Stomach smooth muscle (tissue), 2 donors: ENCODE measurements around the gene SH3BP5.

Source experiments
- H3K27ac ChIP-seq: one replicate; pipeline ENCODE4 v1.7.0; 2013; ENCODE audit warnings: mild to moderate bottlenecking, low read length, inconsistent platforms
- H3K27me3 ChIP-seq, 2 donors: one replicate each; pipeline ENCODE4 v1.7.0; 2013; ENCODE audit warnings: low read length in 2 of 2; ENCODE audit not compliant: insufficient read depth in 2 of 2, control insufficient read depth in 1 of 2
- H3K36me3 ChIP-seq, 2 donors: one replicate each; pipeline ENCODE4 v1.7.0; 2013; ENCODE audit warnings: low read length in 2 of 2; ENCODE audit not compliant: control insufficient read depth in 2 of 2, insufficient read depth in 2 of 2
- H3K4me1 ChIP-seq: one replicate; pipeline ENCODE4 v1.7.0; 2013; ENCODE audit warnings: low read length; ENCODE audit not compliant: control insufficient read depth, insufficient read depth
- H3K4me3 ChIP-seq, 2 donors: one replicate each; pipeline ENCODE4 v1.7.0; 2013; ENCODE audit warnings: low read length in 2 of 2
- H3K9ac ChIP-seq, 2 donors: one replicate each; pipeline ENCODE4 v1.7.0; 2013; ENCODE audit warnings: low read length in 2 of 2, mild to moderate bottlenecking in 1 of 2
- H3K9me3 ChIP-seq, 2 donors: one replicate each; pipeline ENCODE4 v1.7.0; 2013; ENCODE audit warnings: low read length in 2 of 2; ENCODE audit not compliant: control insufficient read depth in 2 of 2
- donor health status: healthy.
- donor health status: Pancreatic carcinoma.

Gene SH3BP5

GRCh38 chr3:15241341-15241740 is 91.0 kb downstream of the SH3BP5 start:
- H3K27me3 ChIP-seq: no peaks in the 10 kb centered on the region
- no peaks in the 10 kb centered on the region for H3K4me1 ChIP-seq
- H3K9ac ChIP-seq: no peak overlapping the region
- H3K36me3 ChIP-seq: peaks cover 29 to 52% of the 10 kb centered on the region in 2 donors
- no peak overlapping the region for H3K4me3 ChIP-seq
- no peak overlapping the region for H3K27ac ChIP-seq
- H3K9me3 ChIP-seq: no peaks in the 10 kb centered on the region

- Histone ChIP-seq H3K9me3 (no peaks in the 10 kb centered on the region), H3K4me1 (no peaks in the 10 kb centered on the region), H3K27ac (no peak overlapping the region), H3K27me3 (no peaks in the 10 kb centered on the region), H3K9ac (no peak overlapping the region), H3K36me3 (peaks cover 30 to 37% of the 10 kb centered on the region in 2 donors), H3K4me3 (no peak overlapping the region)
Observed at GRCh38 chr3:15229262-15229661, 103.1 kb downstream of the SH3BP5 start.

- no peaks in the 10 kb centered on the region for H3K27me3 ChIP-seq
- no peak overlapping the region for H3K9ac ChIP-seq
- peaks cover 28 to 33% of the 10 kb centered on the region in 2 donors for H3K36me3 ChIP-seq
- H3K9me3 ChIP-seq: no peaks in the 10 kb centered on the region
- no peak overlapping the region for H3K4me3 ChIP-seq
- H3K4me1 ChIP-seq: no peaks in the 10 kb centered on the region
- H3K27ac ChIP-seq: no peak overlapping the region
Observed at GRCh38 chr3:15228147-15228546, 104.2 kb downstream of the SH3BP5 start.

- no peak overlapping the region for H3K27ac ChIP-seq
Observed at GRCh38 chr3:15223685-15224572, 108.5 kb downstream of the SH3BP5 start.

GRCh38 chr3:15221574-15222217 is 110.7 kb downstream of the SH3BP5 start:
- Histone ChIP-seq H3K27me3 (no peaks in the 10 kb centered on the region), H3K4me3 (no peak overlapping the region), H3K9ac (no peak overlapping the region), H3K36me3 (peaks cover 28 to 37% of the 10 kb centered on the region in 2 donors), H3K4me1 (peaks cover 6% of the 10 kb centered on the region), H3K27ac (no peak overlapping the region), H3K9me3 (no peaks in the 10 kb centered on the region)

More at GRCh38 chr3:15223685-15224572, 108.5 kb downstream of the SH3BP5 start:
- Histone ChIP-seq H3K27me3 (no peaks in the 10 kb centered on the region), H3K36me3 (peaks cover 30 to 35% of the 10 kb centered on the region in 2 donors), H3K4me3 (no peak overlapping the region), H3K9me3 (no peaks in the 10 kb centered on the region), H3K4me1 (no peaks in the 10 kb centered on the region), H3K9ac (no peak overlapping the region)

GRCh38 chr3:15220661-15221060 is 111.7 kb downstream of the SH3BP5 start:
- Histone ChIP-seq H3K36me3 (peaks cover 29 to 41% of the 10 kb centered on the region in 2 donors), H3K27ac (no peak overlapping the region), H3K9ac (no peak overlapping the region), H3K4me1 (peaks cover 6% of the 10 kb centered on the region), H3K9me3 (no peaks in the 10 kb centered on the region), H3K4me3 (no peak overlapping the region), H3K27me3 (no peaks in the 10 kb centered on the region)

- peaks cover 6% of the 10 kb centered on the region for H3K4me1 ChIP-seq
- no peak overlapping the region for H3K27ac ChIP-seq
- H3K9me3 ChIP-seq: no peaks in the 10 kb centered on the region
- H3K27me3 ChIP-seq: no peaks in the 10 kb centered on the region
- H3K9ac ChIP-seq: no peak overlapping the region
- peaks cover 32 to 47% of the 10 kb centered on the region in 2 donors for H3K36me3 ChIP-seq
- no peak overlapping the region for H3K4me3 ChIP-seq
Observed at GRCh38 chr3:15220056-15220455, 112.3 kb downstream of the SH3BP5 start.

- H3K36me3 ChIP-seq: peaks cover 29 to 49% of the 10 kb centered on the region in 2 donors
Observed at GRCh38 chr3:15218689-15219088, 113.7 kb downstream of the SH3BP5 start.

GRCh38 chr3:15217841-15218267 is 114.5 kb downstream of the SH3BP5 start:
- Histone ChIP-seq H3K4me3 (no peak overlapping the region), H3K36me3 (peaks cover 31 to 52% of the 10 kb centered on the region in 2 donors), H3K27ac (no peak overlapping the region), H3K9me3 (no peaks in the 10 kb centered on the region), H3K4me1 (peaks cover 6% of the 10 kb centered on the region), H3K9ac (no peak overlapping the region), H3K27me3 (no peaks in the 10 kb centered on the region)

More at GRCh38 chr3:15218689-15219088, 113.7 kb downstream of the SH3BP5 start:
- Histone ChIP-seq H3K9ac (no peak overlapping the region), H3K4me3 (no peak overlapping the region), H3K27me3 (no peaks in the 10 kb centered on the region), H3K9me3 (no peaks in the 10 kb centered on the region), H3K4me1 (peaks cover 6% of the 10 kb centered on the region), H3K27ac (no peak overlapping the region)

GRCh38 chr3:15217011-15217671 is 115.2 kb downstream of the SH3BP5 start:
- Histone ChIP-seq H3K9ac (no peak overlapping the region), H3K4me1 (peaks cover 6% of the 10 kb centered on the region), H3K27me3 (no peaks in the 10 kb centered on the region), H3K27ac (no peak overlapping the region), H3K4me3 (no peak overlapping the region), H3K36me3 (peaks cover 26 to 54% of the 10 kb centered on the region in 2 donors), H3K9me3 (no peaks in the 10 kb centered on the region)
